ENCODE results near the gene LILRA2. TPM values are rescaled to one million over a fixed set of nuclear protein-coding genes. Genes with fewer than 3 reads are reported as not detected.

The LILRA2 gene
- total and polyA plus RNA-seq, 2 of the 8 experiments (the other 6 are each of a cell fraction or from before 2014, with no cell fraction given): not detected

DNA sequence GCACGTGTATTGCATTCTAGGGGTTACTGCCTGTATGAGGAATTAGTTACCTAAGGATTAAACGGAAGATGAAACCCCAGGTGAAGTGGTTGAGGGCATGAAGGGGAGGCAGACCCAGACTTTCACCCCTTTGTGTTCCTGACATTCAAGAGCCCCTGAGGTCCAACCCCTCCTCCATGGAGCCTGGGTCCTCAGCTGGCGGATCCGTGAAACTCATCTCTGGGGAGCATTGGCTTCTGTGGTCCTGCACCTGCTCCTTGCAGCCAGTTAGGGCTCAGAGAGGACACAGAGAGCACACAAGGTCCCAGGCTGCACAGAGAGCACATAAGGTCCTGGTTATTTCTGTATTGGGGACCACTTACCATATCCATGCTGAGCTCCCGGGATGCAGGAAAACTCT lies 12.8 kb downstream of the LILRA2 start:
- TF ChIP-seq BCL11A (IDR thresholded peaks at IDR 0.05; ENCODE audit: low read depth in 2 of 2, low read length in 2 of 2) (no peak), CBX8 (IDR thresholded peaks at IDR 0.05; ENCODE audit: borderline replicate concordance, low read depth, low read length) (no peak), TBP (IDR thresholded peaks at IDR 0.05; ENCODE audit: low read depth, low read length) (no peak), NANOG (IDR thresholded peaks at IDR 0.05; ENCODE audit: insufficient read depth, low read depth, low read length, poor library complexity, severe bottlenecking) (no peak), EGR1 (IDR thresholded peaks at IDR 0.05; ENCODE audit: borderline replicate concordance, low read depth, low read length) (no peak), KDM1A (IDR thresholded peaks at IDR 0.05; ENCODE audit: borderline replicate concordance, low read length) (no peak), TAF1 (IDR thresholded peaks at IDR 0.05; ENCODE audit: low read depth, low read length) (no peak), TAF7 (optimal IDR thresholded peaks at IDR 0.05; ENCODE audit: borderline replicate concordance, low read depth, low read length) (no peak), RXRA (IDR thresholded peaks at IDR 0.05; ENCODE audit: insufficient read depth, low read depth, low read length) (no peak), EZH2 (IDR thresholded peaks at IDR 0.05; ENCODE audit: low read depth, low read length, severe bottlenecking) (no peak), POU5F1 (IDR thresholded peaks at IDR 0.05; ENCODE audit: low read depth, low read length) (no peak), YY1 (IDR thresholded peaks at IDR 0.05; ENCODE audit: low read depth, low read length) (no peak), SRF (IDR thresholded peaks at IDR 0.05; ENCODE audit: low read depth, low read length) (no peak)
- TF ChIP-seq, protein P1, sequence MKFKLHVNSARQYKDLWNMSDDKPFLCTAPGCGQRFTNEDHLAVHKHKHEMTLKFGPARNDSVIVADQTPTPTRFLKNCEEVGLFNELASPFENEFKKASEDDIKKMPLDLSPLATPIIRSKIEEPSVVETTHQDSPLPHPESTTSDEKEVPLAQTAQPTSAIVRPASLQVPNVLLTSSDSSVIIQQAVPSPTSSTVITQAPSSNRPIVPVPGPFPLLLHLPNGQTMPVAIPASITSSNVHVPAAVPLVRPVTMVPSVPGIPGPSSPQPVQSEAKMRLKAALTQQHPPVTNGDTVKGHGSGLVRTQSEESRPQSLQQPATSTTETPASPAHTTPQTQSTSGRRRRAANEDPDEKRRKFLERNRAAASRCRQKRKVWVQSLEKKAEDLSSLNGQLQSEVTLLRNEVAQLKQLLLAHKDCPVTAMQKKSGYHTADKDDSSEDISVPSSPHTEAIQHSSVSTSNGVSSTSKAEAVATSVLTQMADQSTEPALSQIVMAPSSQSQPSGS (IDR thresholded peaks at IDR 0.05; ENCODE audit: low read length): no peak
- H3K4me3 ChIP-seq (ENCODE audit: extremely low read depth in 1 of 4, insufficient read depth in 2 of 4, low read depth in 3 of 4, low read length in 4 of 4): no peak overlapping the region
- no peak overlapping the region for H2BK15ac ChIP-seq (ENCODE audit: low read length)
- no peak overlapping the region for H2AK5ac ChIP-seq (ENCODE audit: low read depth, low read length)
- peaks cover 53 to 72% of the 10 kb centered on the region in 2 experiments for H3K9me3 ChIP-seq (ENCODE audit: insufficient read depth in 2 of 2, low read depth in 1 of 2, low read length in 1 of 2)
- H3K79me1 ChIP-seq (ENCODE audit: low read depth, low read length): no peaks in the 10 kb centered on the region
- no peak overlapping the region for H3K14ac ChIP-seq (ENCODE audit: insufficient read length)
- FAIRE-seq (no peak), DNase-seq (ENCODE audit: low read depth in 1 of 2, low spot score in 2 of 2) (no peak)
- no peak overlapping the region for H2BK12ac ChIP-seq (ENCODE audit: low read depth, low read length)
- H3K79me2 ChIP-seq (ENCODE audit: control insufficient read depth in 1 of 2, insufficient read depth in 2 of 2, low read length in 2 of 2): no peaks in the 10 kb centered on the region
- WGBS, 2 experiments (ENCODE audit: extremely low coverage in 1 of 2, insufficient coverage in 1 of 2, insufficient read length in 1 of 2, insufficient replicate concordance in 2 of 2, low coverage in 1 of 2, low lambda C conversion rate in 2 of 2, missing lambda C conversion rate in 1 of 2): 75% methylated on average over 5 of the region's 5 CpGs; no CpG with 5 or more reads in 1 of the 2 experiments
- ChIA-PET POLR2A (ENCODE audit: partially characterized antibody) (no interaction called here), CTCF (ENCODE audit: partially characterized antibody) (no interaction called here)
- H3K36me3 ChIP-seq (ENCODE audit: control insufficient read depth in 2 of 4, insufficient read depth in 4 of 4, low read length in 3 of 4): no peaks in the 10 kb centered on the region
- no peak overlapping the region for H2BK5ac ChIP-seq (ENCODE audit: low read depth, low read length)
- no peaks in the 10 kb centered on the region for H3K4me1 ChIP-seq (replicated peaks in 1 of 4; ENCODE audit: control insufficient read depth in 3 of 4, insufficient read depth in 4 of 4, low read length in 3 of 4)
- no peak overlapping the region for H3K9ac ChIP-seq (replicated peaks in 1 of 4; ENCODE audit: extremely low read depth in 1 of 4, low read depth in 3 of 4, low read length in 3 of 4)
- no peak overlapping the region for H3K27ac ChIP-seq (ENCODE audit: low read depth, low read length)
- no peak overlapping the region for H4K91ac ChIP-seq (replicated peaks; ENCODE audit: insufficient read length, low read length)
- no peak overlapping the region for H3K4me2 ChIP-seq (ENCODE audit: insufficient read depth in 1 of 2, low read depth in 2 of 2, low read length in 2 of 2)
- no peak overlapping the region for H3K18ac ChIP-seq (ENCODE audit: extremely low read depth, low read length)
- H3K23me2 ChIP-seq (ENCODE audit: low read depth, low read length): no peaks in the 10 kb centered on the region
- H4K20me1 ChIP-seq (replicated peaks in 1 of 2; ENCODE audit: control insufficient read depth in 1 of 2, insufficient read depth in 2 of 2, low read length in 2 of 2): no peaks in the 10 kb centered on the region
- H4K8ac ChIP-seq (ENCODE audit: extremely low read depth, insufficient read depth, low read length): no peak overlapping the region
- H4K5ac ChIP-seq (ENCODE audit: insufficient read length, low read depth, low read length): no peak overlapping the region
- no peak overlapping the region for H2BK20ac ChIP-seq (ENCODE audit: low read length)
- H3K56ac ChIP-seq (replicated peaks; ENCODE audit: insufficient read length, low read depth, low read length): no peak overlapping the region
- H3K27me3 ChIP-seq (replicated peaks in 1 of 4; ENCODE audit: control insufficient read depth in 3 of 4, extremely low read depth in 1 of 4, insufficient read depth in 3 of 4, low read length in 3 of 4): no peaks in the 10 kb centered on the region; a peak in 1 of 7 replicates
- H2BK120ac ChIP-seq (replicated peaks; ENCODE audit: low read depth, low read length): no peak overlapping the region
- H3K23ac ChIP-seq (ENCODE audit: insufficient read length): no peak overlapping the region
- H2AFZ ChIP-seq (ENCODE audit: low read length): no peak overlapping the region
- H3K4ac ChIP-seq (replicated peaks; ENCODE audit: insufficient read length, low read depth, low read length): no peak overlapping the region

Measured in H1 (cell line).